GM12873 (cell line): Measurements from ENCODE around the gene SORCS3.

ENCODE experiments used
- TF ChIP-seq, protein P1 (sequence below): IDR thresholded peaks from 2 replicates; pipeline ENCODE4 v1.5.1; 2012; ENCODE audit warnings: low read depth, mild to moderate bottlenecking, moderate library complexity, low read length, control low read depth; ENCODE audit not compliant: insufficient read depth; ENCODE audit errors: missing control alignments

Gene SORCS3

DNA sequence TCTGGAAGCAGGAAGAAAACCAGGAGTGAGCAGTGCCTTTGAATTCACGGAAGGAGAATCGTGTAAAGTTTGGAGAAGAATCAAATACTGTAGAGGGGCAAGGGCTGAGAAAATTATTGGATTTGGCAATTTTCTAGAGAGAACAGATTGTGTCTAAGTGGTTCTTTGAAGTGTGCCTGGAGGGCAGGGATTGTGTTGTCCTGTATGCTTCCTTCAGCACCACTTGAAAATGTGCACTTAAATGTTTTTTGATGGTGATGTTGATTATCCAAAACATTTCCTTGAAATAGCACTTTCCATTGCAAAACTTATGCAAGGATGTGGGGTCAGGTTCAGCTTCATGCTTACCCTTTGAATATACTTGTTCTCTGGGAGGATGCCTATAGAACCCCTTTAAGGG, 360.2 kb downstream of the SORCS3 start:
- TF ChIP-seq, protein P1, sequence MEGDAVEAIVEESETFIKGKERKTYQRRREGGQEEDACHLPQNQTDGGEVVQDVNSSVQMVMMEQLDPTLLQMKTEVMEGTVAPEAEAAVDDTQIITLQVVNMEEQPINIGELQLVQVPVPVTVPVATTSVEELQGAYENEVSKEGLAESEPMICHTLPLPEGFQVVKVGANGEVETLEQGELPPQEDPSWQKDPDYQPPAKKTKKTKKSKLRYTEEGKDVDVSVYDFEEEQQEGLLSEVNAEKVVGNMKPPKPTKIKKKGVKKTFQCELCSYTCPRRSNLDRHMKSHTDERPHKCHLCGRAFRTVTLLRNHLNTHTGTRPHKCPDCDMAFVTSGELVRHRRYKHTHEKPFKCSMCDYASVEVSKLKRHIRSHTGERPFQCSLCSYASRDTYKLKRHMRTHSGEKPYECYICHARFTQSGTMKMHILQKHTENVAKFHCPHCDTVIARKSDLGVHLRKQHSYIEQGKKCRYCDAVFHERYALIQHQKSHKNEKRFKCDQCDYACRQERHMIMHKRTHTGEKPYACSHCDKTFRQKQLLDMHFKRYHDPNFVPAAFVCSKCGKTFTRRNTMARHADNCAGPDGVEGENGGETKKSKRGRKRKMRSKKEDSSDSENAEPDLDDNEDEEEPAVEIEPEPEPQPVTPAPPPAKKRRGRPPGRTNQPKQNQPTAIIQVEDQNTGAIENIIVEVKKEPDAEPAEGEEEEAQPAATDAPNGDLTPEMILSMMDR, result no peak

DNA sequence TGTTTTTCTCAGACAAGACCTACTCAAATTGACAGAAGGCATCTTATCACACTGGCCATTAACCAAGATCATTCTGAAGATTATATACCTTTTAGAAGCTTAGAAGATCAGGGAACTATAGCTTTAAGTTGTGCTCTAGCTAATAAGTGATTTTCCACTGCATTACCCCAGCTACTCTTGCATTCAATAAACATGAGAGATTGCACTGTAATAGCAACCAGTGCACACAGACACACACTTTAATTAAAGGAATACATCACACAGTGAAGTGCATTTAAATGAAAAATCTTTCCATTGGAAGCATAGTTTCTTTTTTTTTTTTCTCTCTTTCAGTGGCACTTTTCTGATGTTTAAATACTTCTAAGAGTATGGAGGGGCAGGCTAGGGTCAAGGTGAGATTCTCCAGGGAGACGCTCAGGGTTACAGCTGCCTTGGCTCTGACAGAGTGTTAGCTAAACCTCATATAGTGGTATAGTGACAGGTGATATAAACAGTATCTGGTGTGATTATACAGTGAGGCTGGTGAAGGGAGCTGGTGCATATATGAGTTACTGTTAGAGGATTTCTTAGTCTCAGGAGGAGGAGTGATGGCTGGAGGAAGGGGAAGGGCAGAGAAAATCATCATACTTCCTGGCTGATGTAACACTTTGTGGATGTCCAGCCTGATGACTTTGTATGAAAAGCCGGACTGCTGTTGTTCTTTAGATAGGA, 369.5 kb downstream of the SORCS3 start:
- TF ChIP-seq, protein P1, result no peak

DNA sequence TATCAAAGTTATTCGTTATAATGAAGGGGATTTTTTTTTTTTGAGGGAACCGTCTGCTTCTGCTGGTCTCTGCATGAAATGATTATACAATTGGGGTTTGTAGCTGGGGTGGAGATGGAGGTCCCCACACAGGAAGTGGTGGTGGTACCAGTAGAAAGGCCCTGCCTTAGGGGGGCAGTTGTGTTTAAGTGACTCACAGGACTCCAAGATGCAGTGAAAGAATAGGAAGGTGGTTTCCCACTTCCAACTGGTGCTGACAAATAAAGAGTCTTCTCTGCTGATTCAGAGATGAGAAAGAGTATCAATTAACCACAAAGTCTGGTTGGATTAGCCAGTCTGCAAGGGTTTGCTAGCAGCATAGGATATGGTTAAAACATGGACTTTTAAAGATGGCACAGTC, 376.0 kb downstream of the SORCS3 start:
- TF ChIP-seq, protein P1, result no peak

DNA sequence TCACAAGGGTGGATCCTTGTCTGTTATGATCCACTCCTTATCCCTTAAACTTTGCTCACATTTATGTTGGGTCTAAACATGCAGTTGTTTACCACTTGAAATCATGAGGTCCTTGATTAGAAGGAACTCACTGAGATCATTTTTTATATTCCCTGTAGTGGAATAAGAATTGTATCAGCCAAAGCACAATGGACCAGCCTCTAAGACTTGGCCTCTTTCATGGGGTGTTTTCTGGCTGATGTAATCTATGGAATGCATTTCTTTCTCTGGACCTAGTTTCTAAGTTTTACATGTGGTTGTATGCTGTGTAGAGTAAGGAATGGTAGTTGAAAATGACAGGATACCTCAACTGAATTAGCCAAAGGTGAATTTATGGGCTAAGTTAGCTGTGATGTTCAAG, 376.6 kb downstream of the SORCS3 start:
- TF ChIP-seq, protein P1, result no peak

DNA sequence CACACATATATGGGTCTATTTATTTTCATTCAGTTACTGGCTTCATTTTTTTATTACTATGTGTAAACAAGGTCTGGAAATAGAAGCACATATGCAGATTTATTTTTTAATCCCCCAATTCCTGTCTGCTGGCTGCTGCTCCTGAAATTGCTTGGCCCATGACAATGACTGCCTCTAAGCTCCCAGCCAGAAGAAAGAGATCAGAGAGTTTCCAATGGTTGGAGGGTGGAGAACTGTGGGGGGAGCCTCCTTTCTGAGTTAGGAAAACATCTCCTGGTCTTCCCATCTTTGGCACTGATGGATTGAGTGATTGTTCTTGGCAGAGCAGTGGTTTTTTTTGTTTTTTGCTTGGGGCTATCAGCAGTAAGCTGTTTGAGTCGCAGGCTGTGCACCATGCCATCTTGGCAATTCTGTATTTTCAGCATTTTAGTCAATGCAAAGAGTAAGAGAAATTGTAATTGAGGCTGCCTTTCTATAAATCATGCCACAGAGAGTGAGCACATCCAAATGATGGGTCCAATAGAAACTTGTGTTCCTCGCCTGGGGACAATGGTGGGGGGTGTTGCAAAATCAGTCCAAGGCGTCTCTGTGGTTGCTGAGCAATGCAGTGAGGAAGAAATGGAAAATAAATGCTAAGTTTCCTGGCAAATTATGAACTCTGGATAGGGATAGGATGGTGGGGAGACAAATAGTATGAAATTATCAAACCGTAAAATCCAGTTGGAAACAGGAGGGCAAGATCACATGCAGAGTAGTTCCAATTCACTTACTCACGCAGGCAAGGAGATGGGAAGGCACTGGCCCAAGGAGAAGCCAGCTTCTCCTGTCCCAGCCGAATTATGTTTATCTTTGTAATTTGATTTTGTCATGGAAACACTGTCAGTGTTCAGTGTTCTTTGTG, 382.4 kb downstream of the SORCS3 start:
- TF ChIP-seq, protein P1, result no peak

DNA sequence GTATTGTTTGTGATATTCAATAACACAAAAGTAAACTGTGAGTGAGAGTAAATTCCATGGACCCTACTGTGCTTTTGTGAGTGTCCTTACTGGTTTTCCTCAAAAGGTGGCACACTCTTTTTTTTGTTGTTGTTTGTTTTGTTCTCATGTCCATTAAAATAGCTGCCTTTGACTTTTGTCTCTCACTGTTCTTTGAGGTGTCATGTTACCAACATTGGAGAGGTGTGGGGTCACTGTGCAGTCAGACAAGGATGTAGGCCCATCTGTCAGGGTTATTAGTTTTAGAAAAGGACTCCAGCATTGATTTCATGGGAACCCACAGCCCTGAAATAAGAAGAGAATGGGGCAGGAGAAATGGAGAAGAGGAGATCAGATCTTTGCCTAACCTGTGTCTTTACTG, 383.1 kb downstream of the SORCS3 start:
- TF ChIP-seq, protein P1, result no peak

DNA sequence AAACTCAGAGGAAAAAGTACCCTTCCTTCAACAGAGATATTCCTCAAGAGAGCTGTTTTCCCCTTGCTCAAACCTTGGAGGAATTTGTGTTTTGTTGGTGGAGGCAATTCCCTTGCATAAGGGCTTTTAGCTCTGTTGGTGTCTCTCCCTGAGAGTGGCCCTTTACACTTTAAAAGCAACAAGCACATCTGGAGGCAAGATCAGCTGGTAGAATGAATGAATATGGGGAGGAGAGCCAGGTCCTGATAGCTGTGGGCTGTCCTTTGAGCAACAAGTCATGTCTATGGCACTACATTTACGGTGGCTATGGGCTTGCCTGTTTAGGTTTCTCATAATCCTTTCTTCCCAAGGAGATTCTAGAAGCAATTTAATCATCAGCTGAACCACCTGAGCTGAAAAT, 384.0 kb downstream of the SORCS3 start:
- TF ChIP-seq, protein P1, result no peak
